Activated B cell treated with CpG ODN at 0.5 μM for 24 hours (primary cell): ENCODE results near the gene KDM4C. TPM values are rescaled to one million over a fixed set of nuclear protein-coding genes. Genes with fewer than 3 reads are reported as not detected.

Experiments
- ATAC-seq: fragments of 200-7000 bp; cut with Tn5 transposase; one replicate; pipeline ENCODE4 v1.10.0; 2021; ENCODE audit warnings: low read depth, mild to moderate bottlenecking, moderate library complexity
- CTCF ChIA-PET: fragments of 350-600 bp; sonication (Branson Sonifier 250); formaldehyde crosslinking; loops from one replicate; lab custom pipeline; 2021; ENCODE audit warnings: antibody characterized with exemption; lab: Charles Lee
- POLR2A ChIA-PET: fragments of 350-600 bp; sonication (Branson Sonifier 250); formaldehyde crosslinking; loops from one replicate; lab custom pipeline; 2021; ENCODE audit warnings: antibody characterized with exemption; lab: Charles Lee
- DNase-seq: peaks from one replicate; pipeline ENCODE4 v3.0.0; 2022
- H3K27ac Mint-ChIP-seq: one replicate; pipeline ENCODE4 v1.8.0; 2020; ENCODE audit warnings: mixed read lengths
- H3K27me3 Mint-ChIP-seq: one replicate; pipeline ENCODE4 v1.8.0; 2021; ENCODE audit warnings: mixed read lengths
- H3K36me3 Mint-ChIP-seq: one replicate; pipeline ENCODE4 v1.8.0; 2021; ENCODE audit warnings: low read depth, mixed read lengths
- H3K4me1 Mint-ChIP-seq: one replicate; pipeline ENCODE4 v1.8.0; 2021; ENCODE audit warnings: mixed read lengths
- H3K4me3 Mint-ChIP-seq: one replicate; pipeline ENCODE4 v1.8.0; 2020; ENCODE audit warnings: mild to moderate bottlenecking, mixed read lengths
- H3K9me3 Mint-ChIP-seq: one replicate; pipeline ENCODE4 v1.8.0; 2020; ENCODE audit warnings: mixed read lengths
- CTCF ChIP-seq: fragments of 200-600 bp; IDR thresholded peaks from one replicate; pipeline ENCODE4 v1.8.0; 2022; ENCODE audit warnings: antibody characterized with exemption, mild to moderate bottlenecking
- intact Hi-C: fragments of 100-400 bp; cut with micrococcal nuclease; formaldehyde crosslinking; loops from one replicate; pipeline ENCODE4 v1.15.1; 2024
- total RNA-seq: library from RNA; stranded (reverse); gene quantifications from 2 replicates; pipeline ENCODE4 v1.2.3, GENCODE V29; 2022

KDM4C gene
- total RNA-seq, 1 donor from 2014 or later: 113 TPM

DNA sequence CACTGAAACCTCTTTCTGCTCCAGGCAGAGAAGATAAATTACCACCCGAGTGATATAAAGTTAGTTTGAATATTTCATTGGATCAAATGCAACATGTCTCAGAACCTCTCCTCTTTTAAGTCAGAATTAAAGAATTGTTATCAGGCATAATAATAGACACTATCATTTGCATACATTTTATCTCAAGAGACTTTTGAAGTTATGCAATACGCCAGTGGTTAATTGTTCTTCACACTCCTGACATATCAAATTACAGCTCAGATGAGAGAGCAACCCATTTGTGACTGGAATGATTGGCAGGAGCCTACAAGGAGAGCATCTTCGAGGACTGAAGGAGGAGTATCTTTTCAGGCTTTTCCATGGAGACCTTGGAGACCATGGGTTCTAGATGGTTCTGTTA lies 452.2 kb downstream of the KDM4C start:
- no peak for ATAC-seq
- no peaks in the 10 kb centered on the region for H3K4me1 Mint-ChIP-seq

DNA sequence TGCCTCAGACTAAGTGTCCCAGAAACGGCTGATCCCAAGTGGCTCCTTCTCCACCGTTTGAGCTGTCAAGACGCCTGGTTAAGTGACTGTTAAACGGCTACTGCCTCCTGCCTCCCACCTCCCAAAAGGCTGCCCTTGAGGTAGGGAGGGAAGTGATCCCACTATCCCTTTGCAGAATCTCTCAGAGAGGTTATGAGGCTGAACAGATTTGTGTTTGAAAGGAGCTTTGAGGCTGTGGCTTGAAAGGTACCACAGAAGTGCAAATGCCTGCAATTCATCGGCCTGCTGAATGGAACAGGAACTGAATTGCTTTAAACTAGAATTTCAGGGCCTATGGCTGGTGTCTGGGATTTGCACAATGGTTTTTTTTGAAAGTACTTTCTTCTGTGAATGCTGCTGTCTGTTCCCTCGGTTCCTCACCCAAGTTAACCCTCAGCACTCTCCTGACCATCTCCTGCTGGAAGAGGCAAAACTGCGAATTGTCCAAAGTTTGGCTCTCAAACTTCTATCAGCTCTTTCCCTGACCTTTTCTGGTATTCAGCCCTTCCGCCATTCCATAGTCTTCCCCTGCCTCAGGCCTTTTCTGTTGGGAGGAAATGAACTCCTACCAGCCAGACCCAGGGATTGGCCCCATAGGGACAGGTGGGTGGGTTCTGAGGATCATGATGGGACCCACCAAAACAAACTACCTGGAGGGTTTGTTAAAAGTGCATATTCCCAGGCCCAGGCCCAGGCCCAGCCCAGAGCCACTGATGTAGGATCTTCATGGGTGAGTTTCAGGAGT lies 453.3 kb downstream of the KDM4C start:
- ATAC-seq: no peak
- Mint-ChIP-seq H3K4me3 (no peak overlapping the region), H3K27me3 (peaks cover 10% of the 10 kb centered on the region), H3K27ac (peak overlapping the region; percentile 43), H3K36me3 (no peaks in the 10 kb centered on the region), H3K9me3 (no peaks in the 10 kb centered on the region), H3K4me1 (no peaks in the 10 kb centered on the region)
- DNase-seq: no peak
- intact Hi-C loops: no loop called here
- CTCF ChIA-PET: no interaction called here
- no peak for TF ChIP-seq CTCF
- POLR2A ChIA-PET: no interaction called here

More for the DNA sequence above, 452.2 kb downstream of the KDM4C start:
- no peaks in the 10 kb centered on the region for H3K36me3 Mint-ChIP-seq
- ChIA-PET POLR2A (no interaction called here), CTCF (no interaction called here)
- intact Hi-C loops: loop anchor here (10.0 kb wide), 1 partner anchor 55 kb away; no protein-coding TSS in a partner anchor
- no peak for DNase-seq
- no peak for TF ChIP-seq CTCF
- H3K9me3 Mint-ChIP-seq: no peaks in the 10 kb centered on the region
- no peak overlapping the region for H3K4me3 Mint-ChIP-seq
- peaks cover 10% of the 10 kb centered on the region for H3K27me3 Mint-ChIP-seq
- H3K27ac Mint-ChIP-seq: no peak overlapping the region

DNA sequence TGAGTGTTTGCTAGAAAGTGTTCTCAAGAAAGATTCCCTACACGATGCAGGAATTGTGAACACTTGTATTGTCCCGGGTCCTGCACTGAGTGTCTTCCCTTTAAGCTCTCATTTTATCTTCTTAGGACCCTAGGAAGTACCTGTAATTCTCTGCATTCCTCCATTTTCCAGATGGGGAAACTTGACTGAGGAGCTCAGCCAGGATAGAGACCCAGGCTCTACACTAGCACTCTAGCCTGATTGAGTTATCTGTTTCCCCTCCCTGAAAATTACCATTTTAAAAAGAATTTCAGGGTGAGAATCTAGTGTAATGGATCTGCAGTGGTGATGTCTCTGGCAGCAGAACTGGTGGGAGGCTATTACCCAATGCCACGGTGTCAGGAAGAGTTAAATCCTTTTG lies 453.9 kb downstream of the KDM4C start:
- H3K4me1 Mint-ChIP-seq: no peaks in the 10 kb centered on the region
- no peak for DNase-seq
- intact Hi-C loops: no loop called here
- peaks cover 10% of the 10 kb centered on the region for H3K27me3 Mint-ChIP-seq
- H3K9me3 Mint-ChIP-seq: no peaks in the 10 kb centered on the region
- no peaks in the 10 kb centered on the region for H3K36me3 Mint-ChIP-seq
- POLR2A ChIA-PET: no interaction called here
- CTCF ChIA-PET: no interaction called here
- H3K27ac Mint-ChIP-seq: no peak overlapping the region
- H3K4me3 Mint-ChIP-seq: no peak overlapping the region
- TF ChIP-seq CTCF: no peak
- no peak for ATAC-seq

- Mint-ChIP-seq H3K27me3 (peaks cover 12% of the 10 kb centered on the region), H3K4me1 (no peaks in the 10 kb centered on the region), H3K36me3 (no peaks in the 10 kb centered on the region), H3K9me3 (peaks cover 1% of the 10 kb centered on the region), H3K4me3 (no peak overlapping the region), H3K27ac (no peak overlapping the region)
- no peak for ATAC-seq
- intact Hi-C loops: no loop called here
- no peak for DNase-seq
- ChIA-PET POLR2A (no interaction called here), CTCF (no interaction called here)
- no peak for TF ChIP-seq CTCF
Measured at GRCh38 chr9:7212101-7212500, 454.3 kb downstream of the KDM4C start.

GRCh38 chr9:7216004-7216841 lies 458.4 kb downstream of the KDM4C start:
- intact Hi-C loops: no loop called here
- POLR2A ChIA-PET: no interaction called here
- no peak for TF ChIP-seq CTCF
- no peak for DNase-seq
- Mint-ChIP-seq H3K4me1 (no peaks in the 10 kb centered on the region), H3K27ac (no peak overlapping the region), H3K9me3 (peaks cover 11% of the 10 kb centered on the region), H3K4me3 (no peak overlapping the region), H3K36me3 (no peaks in the 10 kb centered on the region), H3K27me3 (peaks cover 17% of the 10 kb centered on the region)
- CTCF ChIA-PET: no interaction called here
- no peak for ATAC-seq
